Limb (tissue), 2 donors: Measurements from ENCODE around the gene MIX23.
A peak's percentile ranks its signal among the peaks of the same experiment; 100 is the strongest.
"Not testable (repeated sequence)": the region's sequence is repeated elsewhere in the genome, so short reads cannot be mapped to it uniquely, and the experiment has no call there.

Experiments used
- DNase-seq, 2 donors: peaks; one replicate each; pipeline ENCODE4 v3.0.0-alpha.2; 2016; ENCODE audit errors: extremely low spot score in 2 of 2

The MIX23 gene

GRCh38 chr3:122392868-122393844 is 10.1 kb upstream of the MIX23 start:
- DNase-seq, result peak in 1 of 2 donors; percentile 74

- no peak for DNase-seq
Measured at GRCh38 chr3:122391681-122392446, 8.8 kb upstream of the MIX23 start.

- no peak for DNase-seq
Measured at GRCh38 chr3:122390665-122391064, 7.6 kb upstream of the MIX23 start.

- no peak for DNase-seq
Measured at GRCh38 chr3:122389892-122390291, 6.9 kb upstream of the MIX23 start.

- no peak for DNase-seq
Measured at GRCh38 chr3:122389197-122389596, 6.2 kb upstream of the MIX23 start.

GRCh38 chr3:122387709-122388108 is 4.7 kb upstream of the MIX23 start:
- DNase-seq, result no peak

GRCh38 chr3:122383771-122384697 is 1.0 kb upstream of the MIX23 start, which contains the start of gene FAM162A:
FAM162A (plus strand) TSS chr3:122384182; CDS start chr3:122384266, 84 bp downstream.
- peak; percentile 93 to 96 for DNase-seq

GRCh38 chr3:122377975-122378374 is 5.1 kb downstream of the MIX23 start:
- no peak for DNase-seq

GRCh38 chr3:122374034-122374433 is 9.0 kb downstream of the MIX23 start:
- no peak for DNase-seq

GRCh38 chr3:122366379-122366749 is 16.7 kb downstream of the MIX23 start:
- no peak for DNase-seq

- DNase-seq, result not testable (repeated sequence)
Measured at GRCh38 chr3:122365582-122366378, 17.3 kb downstream of the MIX23 start.

GRCh38 chr3:122365073-122365472 is 18.0 kb downstream of the MIX23 start:
- no peak for DNase-seq

GRCh38 chr3:122364490-122364889 is 18.5 kb downstream of the MIX23 start:
- DNase-seq, result no peak

- DNase-seq, result no peak
Measured at GRCh38 chr3:122362026-122362425, 21.0 kb downstream of the MIX23 start.

- DNase-seq, result no peak
Measured at GRCh38 chr3:122358703-122359032, 24.4 kb downstream of the MIX23 start.

GRCh38 chr3:122357828-122358702 is 25.0 kb downstream of the MIX23 start:
- no peak for DNase-seq

GRCh38 chr3:122356402-122356801 is 26.6 kb downstream of the MIX23 start:
- no peak for DNase-seq

- no peak for DNase-seq
Measured at GRCh38 chr3:122355612-122356011, 27.4 kb downstream of the MIX23 start.

- no peak for DNase-seq
Measured at GRCh38 chr3:122353893-122354401, 29.1 kb downstream of the MIX23 start.
